Endothelial cell (in vitro differentiated cells): ENCODE results near the gene AP4E1. TPM values are rescaled to one million over a fixed set of nuclear protein-coding genes. Genes with fewer than 3 reads are reported as not detected.

Source experiments
- DNase-seq: peaks from one replicate; pipeline ENCODE4 v3.0.0; 2021; ENCODE audit warnings: low spot score
- H3K27ac Mint-ChIP-seq: one replicate; pipeline ENCODE4 v1.8.0; 2021; ENCODE audit warnings: mixed read lengths, inconsistent platforms; ENCODE audit not compliant: unreplicated experiment
- H3K27me3 Mint-ChIP-seq: one replicate; pipeline ENCODE4 v1.8.0; 2021; ENCODE audit warnings: mild to moderate bottlenecking, moderate library complexity, mixed read lengths, inconsistent platforms; ENCODE audit not compliant: unreplicated experiment
- H3K36me3 Mint-ChIP-seq: one replicate; pipeline ENCODE4 v1.8.0; 2021; ENCODE audit warnings: mild to moderate bottlenecking, low read depth, mixed read lengths, inconsistent platforms; ENCODE audit not compliant: unreplicated experiment
- H3K4me1 Mint-ChIP-seq: one replicate; pipeline ENCODE4 v1.8.0; 2021; ENCODE audit warnings: mild to moderate bottlenecking, mixed read lengths, inconsistent platforms; ENCODE audit not compliant: unreplicated experiment
- H3K4me3 Mint-ChIP-seq: one replicate; pipeline ENCODE4 v1.8.0; 2021; ENCODE audit warnings: mild to moderate bottlenecking, mixed read lengths, inconsistent platforms; ENCODE audit not compliant: unreplicated experiment
- H3K9me3 Mint-ChIP-seq: one replicate; pipeline ENCODE4 v1.8.0; 2021; ENCODE audit warnings: mixed read lengths, inconsistent platforms; ENCODE audit not compliant: unreplicated experiment
- long read RNA-seq: library from polyadenylated mRNA; unstranded; transcript quantifications from one replicate; pipeline ENCODE4 v2.0.0, GENCODE V29; 2020; ENCODE audit not compliant: unreplicated experiment
- total RNA-seq: library from RNA; stranded (reverse); fragmentation: NEBNext Ultra II Directional; extraction: Animal tissue kit (Norgen Biotek cat#: 25700); gene quantifications from one replicate; pipeline ENCODE4 v1.2.1, GENCODE V29; 2021; ENCODE audit not compliant: unreplicated experiment
- TF ChIP-seq, protein P1 (sequence below): fragments of 200-600 bp; sonication (generic); IDR thresholded peaks from one replicate; pipeline ENCODE4 v1.5.0; 2021; ENCODE audit warnings: antibody characterized with exemption; ENCODE audit not compliant: unreplicated experiment

Gene AP4E1
- total RNA-seq: 7.4 TPM
- long read RNA-seq, partial matches to known transcripts: 0 of 1 reads
- long read RNA-seq, other reads (novel, unspliced or antisense): 1 of 1 reads

DNA sequence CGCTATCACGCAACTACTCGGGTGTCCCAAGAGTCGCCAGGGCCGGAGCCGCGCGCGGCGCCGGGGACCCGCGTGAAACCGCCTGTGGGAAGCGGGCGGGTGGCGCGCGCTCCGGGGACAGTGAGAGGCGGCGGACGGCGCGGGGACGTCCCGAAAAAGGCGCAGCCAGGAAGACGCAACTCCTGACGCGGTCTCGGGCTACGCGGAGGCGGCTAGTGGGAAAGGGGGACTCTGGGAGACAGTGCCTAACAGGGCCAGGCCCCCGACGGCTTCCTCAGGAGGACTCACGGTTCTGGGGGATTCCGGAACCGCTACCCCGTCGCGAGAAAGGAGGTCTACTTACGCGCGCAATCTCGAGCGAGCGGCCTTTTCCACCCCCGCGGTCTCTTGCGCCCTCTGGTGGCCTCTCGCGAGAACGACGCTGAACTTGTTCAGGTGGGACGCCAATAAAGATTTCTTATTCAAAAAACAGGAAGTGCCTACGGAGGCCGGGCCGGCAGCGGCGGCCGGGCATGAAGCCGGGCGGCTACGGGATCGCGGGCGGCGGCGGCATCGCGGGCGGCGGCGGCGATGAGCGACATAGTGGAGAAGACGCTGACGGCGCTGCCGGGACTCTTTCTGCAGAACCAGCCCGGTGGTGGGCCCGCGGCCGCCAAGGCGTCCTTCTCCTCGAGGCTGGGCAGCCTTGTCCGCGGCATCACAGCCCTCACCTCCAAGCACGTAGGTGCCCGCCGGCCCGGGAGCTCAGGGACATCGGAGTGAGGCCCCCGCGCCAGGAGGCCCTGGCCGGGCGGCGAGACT, at the start of gene AP4E1:
Gene AP4E1, plus strand, starts transcription at position 475 of the 801 bp plus-strand sequence. Its CDS starts 96 bp downstream, at position 571.
- Mint-ChIP-seq H3K4me1 (peaks cover 8% of the 10 kb centered on the region), H3K27me3 (peaks cover 3% of the 10 kb centered on the region), H3K36me3 (peaks cover 8% of the 10 kb centered on the region), H3K9me3 (no peaks in the 10 kb centered on the region), H3K4me3 (peak within 1 kb of the TSS; percentile 97), H3K27ac (peak within 1 kb of the TSS; percentile 88)
- TF ChIP-seq, protein P1, sequence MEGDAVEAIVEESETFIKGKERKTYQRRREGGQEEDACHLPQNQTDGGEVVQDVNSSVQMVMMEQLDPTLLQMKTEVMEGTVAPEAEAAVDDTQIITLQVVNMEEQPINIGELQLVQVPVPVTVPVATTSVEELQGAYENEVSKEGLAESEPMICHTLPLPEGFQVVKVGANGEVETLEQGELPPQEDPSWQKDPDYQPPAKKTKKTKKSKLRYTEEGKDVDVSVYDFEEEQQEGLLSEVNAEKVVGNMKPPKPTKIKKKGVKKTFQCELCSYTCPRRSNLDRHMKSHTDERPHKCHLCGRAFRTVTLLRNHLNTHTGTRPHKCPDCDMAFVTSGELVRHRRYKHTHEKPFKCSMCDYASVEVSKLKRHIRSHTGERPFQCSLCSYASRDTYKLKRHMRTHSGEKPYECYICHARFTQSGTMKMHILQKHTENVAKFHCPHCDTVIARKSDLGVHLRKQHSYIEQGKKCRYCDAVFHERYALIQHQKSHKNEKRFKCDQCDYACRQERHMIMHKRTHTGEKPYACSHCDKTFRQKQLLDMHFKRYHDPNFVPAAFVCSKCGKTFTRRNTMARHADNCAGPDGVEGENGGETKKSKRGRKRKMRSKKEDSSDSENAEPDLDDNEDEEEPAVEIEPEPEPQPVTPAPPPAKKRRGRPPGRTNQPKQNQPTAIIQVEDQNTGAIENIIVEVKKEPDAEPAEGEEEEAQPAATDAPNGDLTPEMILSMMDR: peak; percentile 99
- peak; percentile 95 for DNase-seq

DNA sequence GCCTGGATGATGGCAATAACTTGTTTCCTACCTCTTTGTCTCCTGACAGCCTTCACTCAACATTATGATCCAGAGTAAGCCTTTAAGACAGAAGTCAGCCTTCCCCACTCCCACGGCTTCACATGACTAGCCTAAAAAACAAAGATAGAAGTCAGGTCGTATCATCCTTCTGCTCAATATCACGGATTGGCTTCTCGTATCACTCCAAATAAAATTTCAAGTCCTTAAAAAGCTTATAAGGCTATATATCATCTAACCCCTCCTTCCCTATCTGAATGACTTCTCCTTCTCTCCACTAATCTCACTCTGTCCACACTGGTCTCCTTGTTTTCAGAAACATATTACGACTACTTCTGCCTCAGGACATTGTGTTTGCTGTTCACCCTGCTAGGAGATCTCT, 47.7 kb upstream of the AP4E1 start:
- Mint-ChIP-seq H3K27ac (no peak overlapping the region), H3K9me3 (no peaks in the 10 kb centered on the region), H3K4me3 (no peak overlapping the region), H3K4me1 (peaks cover 10% of the 10 kb centered on the region), H3K36me3 (no peaks in the 10 kb centered on the region), H3K27me3 (no peaks in the 10 kb centered on the region)
- no peak for DNase-seq
- TF ChIP-seq, protein P1: no peak

GRCh38 chr15:50862553-50862952, 45.9 kb upstream of the AP4E1 start:
- no peaks in the 10 kb centered on the region for H3K9me3 Mint-ChIP-seq
- H3K4me3 Mint-ChIP-seq: no peak overlapping the region
- no peak overlapping the region for H3K27ac Mint-ChIP-seq
- H3K27me3 Mint-ChIP-seq: no peaks in the 10 kb centered on the region
- no peaks in the 10 kb centered on the region for H3K36me3 Mint-ChIP-seq
- TF ChIP-seq, protein P1: no peak
- no peak for DNase-seq
- peaks cover 8% of the 10 kb centered on the region for H3K4me1 Mint-ChIP-seq

DNA sequence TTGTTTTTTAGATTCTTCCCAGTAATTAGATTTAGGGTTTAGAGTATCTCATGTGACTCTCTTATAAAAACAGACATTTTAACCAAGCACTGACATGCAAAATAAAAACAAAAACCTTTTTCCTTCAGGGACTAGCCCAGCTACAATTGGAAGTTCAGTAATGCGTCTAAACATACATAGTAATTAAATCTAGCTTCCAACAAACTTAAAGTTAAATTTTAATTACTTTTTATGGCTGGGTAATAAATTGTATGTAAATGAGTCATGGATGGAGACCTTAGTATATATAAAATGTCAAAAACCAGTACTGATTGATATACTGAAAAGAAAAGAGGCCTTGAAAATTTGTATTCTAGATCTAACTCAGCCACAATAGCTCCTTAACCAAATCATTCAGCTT, 43.6 kb upstream of the AP4E1 start:
- no peaks in the 10 kb centered on the region for H3K9me3 Mint-ChIP-seq
- H3K36me3 Mint-ChIP-seq: no peaks in the 10 kb centered on the region
- H3K4me3 Mint-ChIP-seq: no peak overlapping the region
- peaks cover 5% of the 10 kb centered on the region for H3K4me1 Mint-ChIP-seq
- DNase-seq: no peak
- no peaks in the 10 kb centered on the region for H3K27me3 Mint-ChIP-seq
- H3K27ac Mint-ChIP-seq: no peak overlapping the region
- TF ChIP-seq, protein P1: no peak
